ENCODE results near the gene CCDC88B.

- TF ChIP-seq MTF1 (CRISPR knock-in tag; IDR thresholded peaks at IDR 0.05; ENCODE audit: borderline replicate concordance) (no peak), CTCF (IDR thresholded peaks at IDR 0.05 in 2 of 3, conservative IDR thresholded peaks at IDR 0.05 in 1 of 3; ENCODE audit: insufficient read depth in 2 of 3, low read depth in 1 of 3, low read length in 3 of 3) (no peak), EP300 (IDR thresholded peaks at IDR 0.05; ENCODE audit: low read length) (no peak), RAD21 (CRISPR knock-in tag; conservative IDR thresholded peaks at IDR 0.05 in 1 of 2, IDR thresholded peaks at IDR 0.05 in 1 of 2) (no peak), ZNF780A (CRISPR knock-in tag; IDR thresholded peaks at IDR 0.05) (no peak)
Observed at GRCh38 chr11:64364911-64365310, 24.9 kb downstream of the CCDC88B start.
